AG04450 (cell line): Measurements from ENCODE around the gene MOK. TPM values are rescaled to one million over a fixed set of nuclear protein-coding genes. Genes with fewer than 3 reads are reported as not detected.

Experiments
- CTCF ChIA-PET: fragments of 300-600, 350-600 bp; formaldehyde crosslinking; extraction: SDS; loops from one replicate; lab custom pipeline; 2022; ENCODE audit warnings: antibody characterized with exemption, inconsistent platforms; lab: Charles Lee
- POLR2A ChIA-PET: fragments of 350-600 bp; formaldehyde crosslinking; extraction: SDS; loops from one replicate; lab custom pipeline; 2021; ENCODE audit warnings: antibody characterized with exemption, inconsistent platforms; lab: Yijun Ruan, JAX
- DNase-seq: peaks from one replicate; pipeline ENCODE4 v3.0.0-alpha.2; 2011; ENCODE audit warnings: low read depth, low spot score
- H3K27ac ChIP-seq: one replicate; pipeline ENCODE4 v1.5.1; 2012; ENCODE audit warnings: low read depth, low read length, control low read depth
- H3K27me3 ChIP-seq: one replicate; pipeline ENCODE4 v1.6.0; 2012; ENCODE audit warnings: low read length; ENCODE audit not compliant: control insufficient read depth, insufficient read depth
- H3K4me3 ChIP-seq: 2 replicates; pipeline ENCODE4 v1.5.1; 2011; ENCODE audit warnings: mild to moderate bottlenecking, low read depth, low read length, control low read depth
- H3K9me3 ChIP-seq: 2 replicates; pipeline ENCODE4 v1.5.1; 2012; ENCODE audit warnings: low read length; ENCODE audit not compliant: control insufficient read depth, insufficient read depth
- CTCF ChIP-seq: IDR thresholded peaks from 2 replicates; pipeline ENCODE4 v1.5.1; 2011; ENCODE audit warnings: low read depth, low read length, control low read depth, inconsistent platforms
- polyA plus RNA-seq: library from polyadenylated mRNA; depleted of rRNA; stranded (reverse); fragments of >200 nt; gene quantifications from 2 replicates; pipeline ENCODE4 v1.2.3, GENCODE V29; 2011

Gene MOK
- polyA plus RNA-seq, 1 experiment: 12.6 TPM

GRCh38 chr14:102280376-102280962 is 24.5 kb downstream of the MOK start:
- no peak for TF ChIP-seq CTCF
- H3K4me3 ChIP-seq: no peak overlapping the region
- POLR2A ChIA-PET: no interaction called here
- CTCF ChIA-PET: interaction anchor here (0.6 kb wide), 1 partner anchor 406 kb away, joined by 3 read pairs; no protein-coding TSS in a partner anchor
- no peaks in the 10 kb centered on the region for H3K27me3 ChIP-seq
- peaks cover 3% of the 10 kb centered on the region; the same call in 1 of the 2 replicates for H3K9me3 ChIP-seq
- H3K27ac ChIP-seq: peak overlapping the region; percentile 99
- peak; percentile 93 for DNase-seq

- no peak for TF ChIP-seq CTCF
- H3K27me3 ChIP-seq: no peaks in the 10 kb centered on the region
- DNase-seq: peak; percentile 96
- H3K9me3 ChIP-seq: peaks cover 8% of the 10 kb centered on the region; the same call in 1 of the 2 replicates
- CTCF ChIA-PET: interaction anchor here (0.6 kb wide), 1 partner anchor 405 kb away, joined by 3 read pairs; no protein-coding TSS in a partner anchor
- no peak overlapping the region for H3K4me3 ChIP-seq
- POLR2A ChIA-PET: no interaction called here
- peak overlapping the region; percentile 99 for H3K27ac ChIP-seq
These were observed 25.1 kb downstream of the MOK start for GRCh38 chr14:102279688-102280348.

GRCh38 chr14:102279282-102279681 is 25.7 kb downstream of the MOK start:
- H3K4me3 ChIP-seq: no peak overlapping the region
- no peak for DNase-seq
- no peak for TF ChIP-seq CTCF
- peaks cover 8% of the 10 kb centered on the region; the same call in 1 of the 2 replicates for H3K9me3 ChIP-seq
- POLR2A ChIA-PET: no interaction called here
- H3K27me3 ChIP-seq: no peaks in the 10 kb centered on the region
- CTCF ChIA-PET: interaction anchor here (0.8 kb wide), 1 partner anchor 14 kb away, joined by 3 read pairs; no protein-coding TSS in a partner anchor
- H3K27ac ChIP-seq: peak overlapping the region; percentile 99

GRCh38 chr14:102278631-102278935 is 26.4 kb downstream of the MOK start:
- peaks cover 8% of the 10 kb centered on the region; the same call in 1 of the 2 replicates for H3K9me3 ChIP-seq
- H3K4me3 ChIP-seq: no peak overlapping the region
- no peak for TF ChIP-seq CTCF
- no peaks in the 10 kb centered on the region for H3K27me3 ChIP-seq
- no peak for DNase-seq
- POLR2A ChIA-PET: no interaction called here
- peak overlapping the region; percentile 62 for H3K27ac ChIP-seq
- CTCF ChIA-PET: interaction anchor here (0.8 kb wide), 1 partner anchor 13 kb away, joined by 3 read pairs; no protein-coding TSS in a partner anchor
